ENCODE results near the gene LCN15.

- no peak for TF ChIP-seq SPI1 (IDR thresholded peaks at IDR 0.05; ENCODE audit: borderline replicate concordance, insufficient read depth, low read depth, low read length)
- TF ChIP-seq CTCF (IDR thresholded peaks at IDR 0.05 in 2 of 3, conservative IDR thresholded peaks at IDR 0.05 in 1 of 3; ENCODE audit: control insufficient read depth in 2 of 3, extremely low read depth in 1 of 3, insufficient read depth in 1 of 3, low read depth in 3 of 3, low read length in 3 of 3) = no peak
- no peak for TF ChIP-seq POLR2A (IDR thresholded peaks at IDR 0.05; ENCODE audit: low read depth, low read length)
Measured at GRCh38 chr9:136771907-136772415, 7.6 kb upstream of the LCN15 start.
